HEK293 (cell line): ENCODE measurements around the gene LCN2.
A peak's percentile ranks its signal among the peaks of the same experiment; 100 is the strongest.

ENCODE experiments used
- EGR2 ChIP-seq: fragments of 450-650 bp; formaldehyde crosslinking; IDR thresholded peaks from 2 replicates; pipeline ENCODE4 v1.5.1; 2016; ENCODE audit warnings: low read depth, missing biosample characterization, missing genetic modification characterization
- TRIM28 ChIP-seq: IDR thresholded peaks from 2 replicates; pipeline ENCODE4 v1.6.1; 2011; ENCODE audit warnings: low read length, control low read depth, borderline replicate concordance
- ZBTB44 ChIP-seq: fragments of 450-650 bp; IDR thresholded peaks from 2 replicates; pipeline ENCODE4 v1.5.1; 2018; ENCODE audit warnings: missing biosample characterization, mild to moderate bottlenecking, missing genetic modification characterization
- ZFP41 ChIP-seq: fragments of 450-650 bp; formaldehyde crosslinking; IDR thresholded peaks from 2 replicates; pipeline ENCODE4 v1.5.1; 2016; ENCODE audit warnings: missing biosample characterization, missing genetic modification characterization, borderline replicate concordance
- ZNF18 ChIP-seq: fragments of 450-650 bp; formaldehyde crosslinking; IDR thresholded peaks from 2 replicates; pipeline ENCODE4 v1.5.1; 2016; ENCODE audit warnings: missing biosample characterization, missing genetic modification characterization
- ZNF239 ChIP-seq: fragments of 450-650 bp; formaldehyde crosslinking; IDR thresholded peaks from 2 replicates; pipeline ENCODE4 v1.5.1; 2016; ENCODE audit warnings: missing biosample characterization, missing genetic modification characterization
- ZNF26 ChIP-seq: fragments of 450-650 bp; formaldehyde crosslinking; IDR thresholded peaks from 2 replicates; pipeline ENCODE4 v1.5.1; 2016; ENCODE audit warnings: missing biosample characterization, missing genetic modification characterization
- ZNF274 ChIP-seq, 2 experiments: fragments of 200-500 bp in 1 of 2; fragments of 450-650 bp in 1 of 2; sonication (Bioruptor generic) in 1 of 2; formaldehyde crosslinking in 1 of 2; IDR thresholded peaks; 2 replicates each; pipeline versions ENCODE4 v1.5.1 to v1.6.1; 2014 to 2016; ENCODE audit warnings: borderline replicate concordance in 1 of 2, inconsistent platforms in 1 of 2, low read length in 1 of 2, missing biosample characterization in 1 of 2, missing genetic modification characterization in 1 of 2
- ZNF354C ChIP-seq: fragments of 450-650 bp; formaldehyde crosslinking; IDR thresholded peaks from 2 replicates; pipeline ENCODE4 v1.5.1; 2016; ENCODE audit warnings: missing biosample characterization, missing genetic modification characterization, low read depth, borderline replicate concordance
- ZNF394 ChIP-seq: fragments of 450-650 bp; formaldehyde crosslinking; IDR thresholded peaks from 2 replicates; pipeline ENCODE4 v1.5.1; 2016; ENCODE audit warnings: missing biosample characterization, missing genetic modification characterization, mild to moderate bottlenecking, moderate library complexity, borderline replicate concordance
- ZNF426 ChIP-seq: fragments of 450-650 bp; formaldehyde crosslinking; IDR thresholded peaks from 2 replicates; pipeline ENCODE4 v1.5.1; 2017; ENCODE audit warnings: missing biosample characterization, missing genetic modification characterization, mild to moderate bottlenecking, inconsistent platforms, moderate library complexity
- ZNF513 ChIP-seq: fragments of 450-650 bp; IDR thresholded peaks from 2 replicates; pipeline ENCODE4 v1.5.1; 2018; ENCODE audit warnings: missing biosample characterization, missing genetic modification characterization
- ZNF558 ChIP-seq: fragments of 450-650 bp; formaldehyde crosslinking; IDR thresholded peaks from 2 replicates; pipeline ENCODE4 v1.5.1; 2016; ENCODE audit warnings: missing biosample characterization, missing genetic modification characterization
- ZNF610 ChIP-seq: fragments of 450-650 bp; formaldehyde crosslinking; IDR thresholded peaks from 2 replicates; pipeline ENCODE4 v1.5.1; 2016; ENCODE audit warnings: missing biosample characterization, missing genetic modification characterization, borderline replicate concordance
- ZNF843 ChIP-seq: fragments of 450-650 bp; formaldehyde crosslinking; IDR thresholded peaks from 2 replicates; pipeline ENCODE4 v1.5.1; 2016; ENCODE audit warnings: missing biosample characterization, missing genetic modification characterization
- TF ChIP-seq, protein P1 (sequence below): fragments of 450-650 bp; formaldehyde crosslinking; IDR thresholded peaks from 2 replicates; pipeline ENCODE4 v1.5.1; 2016; ENCODE audit warnings: missing biosample characterization, missing genetic modification characterization
- TF ChIP-seq, protein P2 (sequence below): fragments of 450-650 bp; formaldehyde crosslinking; IDR thresholded peaks from 2 replicates; pipeline ENCODE4 v1.5.1; 2016; ENCODE audit warnings: missing biosample characterization, missing genetic modification characterization
- TF ChIP-seq, protein P3 (sequence below): fragments of 450-650 bp; formaldehyde crosslinking; IDR thresholded peaks from 2 replicates; pipeline ENCODE4 v1.5.1; 2017; ENCODE audit warnings: missing biosample characterization, missing genetic modification characterization
- TF ChIP-seq, protein P4 (sequence below): fragments of 450-650 bp; formaldehyde crosslinking; IDR thresholded peaks from 2 replicates; pipeline ENCODE4 v1.5.1; 2016; ENCODE audit warnings: missing biosample characterization, missing genetic modification characterization
- TF ChIP-seq, protein P5 (sequence below): fragments of 450-650 bp; formaldehyde crosslinking; conservative IDR thresholded peaks from 2 replicates; pipeline ENCODE4 v1.5.1; 2016; ENCODE audit warnings: low read depth, missing biosample characterization, missing genetic modification characterization

LCN2 gene

DNA sequence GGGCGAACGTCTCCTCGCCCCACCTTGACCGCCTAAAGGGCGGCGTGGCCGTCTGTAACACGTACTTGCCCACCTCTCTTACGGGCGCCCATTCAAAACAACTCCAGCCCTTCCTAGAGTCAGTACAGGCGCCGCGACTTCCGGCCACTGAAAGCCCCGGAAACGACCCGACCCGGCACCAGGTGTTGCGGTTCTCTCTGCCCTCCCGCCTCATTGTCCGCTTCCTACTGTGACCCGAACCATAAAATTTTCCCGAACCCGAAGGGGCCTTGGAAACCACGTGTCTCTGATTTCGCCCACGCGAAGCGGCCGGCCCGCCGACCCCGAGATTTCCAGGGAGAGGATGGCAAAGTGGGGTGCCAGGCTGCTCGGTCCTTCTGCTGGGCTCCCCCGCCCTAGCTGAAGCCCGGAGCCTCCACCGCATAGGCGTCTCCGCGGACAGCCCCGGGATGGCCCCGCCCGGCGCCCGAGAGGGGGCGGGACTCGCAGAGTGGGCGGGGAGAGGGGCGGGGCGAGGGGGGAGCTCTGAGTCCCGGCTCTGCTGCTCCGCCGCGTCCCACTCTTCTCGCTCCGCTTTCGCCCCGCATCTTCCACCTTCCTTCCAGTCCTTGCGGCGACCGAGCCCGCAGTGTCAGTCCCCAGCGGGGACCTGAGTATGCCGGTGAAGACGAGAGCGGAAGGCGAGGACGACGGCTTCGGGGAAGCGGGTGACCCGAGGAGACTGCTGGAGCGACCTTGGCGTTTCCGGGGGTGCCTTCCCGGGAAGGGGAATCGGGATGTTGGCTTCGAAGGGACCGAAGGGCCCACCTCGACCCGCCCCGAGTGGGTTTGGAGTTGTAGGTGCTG is 21.0 kb upstream of the LCN2 start (continued):
- TF ChIP-seq ZNF394 (tag by site-specific recombination) (0 out of 2 replicates have a peak, but pooled peaks have one; percentile 15), ZNF274 (IDR thresholded peaks at IDR 0.05; ENCODE audit: low read length) (no peak), ZNF274 (tag by site-specific recombination; IDR thresholded peaks at IDR 0.05; ENCODE audit: borderline replicate concordance) (no peak), ZNF610 (tag by site-specific recombination) (no peak), ZNF426 (tag by site-specific recombination) (no peak), ZNF558 (no peak), ZNF843 (tag by site-specific recombination) (no peak), ZNF26 (tag by site-specific recombination) (no peak), TRIM28 (no peak), ZNF18 (tag by site-specific recombination) (no peak), ZNF513 (tag by site-specific recombination) (no peak; the same call in 1 of the 2 replicates), ZFP41 (tag by site-specific recombination) (no peak), ZNF239 (no peak), ZNF354C (tag by site-specific recombination) (no peak), EGR2 (tag by site-specific recombination) (peak; percentile 79), ZBTB44 (tag by site-specific recombination) (no peak)
- TF ChIP-seq, protein P1, sequence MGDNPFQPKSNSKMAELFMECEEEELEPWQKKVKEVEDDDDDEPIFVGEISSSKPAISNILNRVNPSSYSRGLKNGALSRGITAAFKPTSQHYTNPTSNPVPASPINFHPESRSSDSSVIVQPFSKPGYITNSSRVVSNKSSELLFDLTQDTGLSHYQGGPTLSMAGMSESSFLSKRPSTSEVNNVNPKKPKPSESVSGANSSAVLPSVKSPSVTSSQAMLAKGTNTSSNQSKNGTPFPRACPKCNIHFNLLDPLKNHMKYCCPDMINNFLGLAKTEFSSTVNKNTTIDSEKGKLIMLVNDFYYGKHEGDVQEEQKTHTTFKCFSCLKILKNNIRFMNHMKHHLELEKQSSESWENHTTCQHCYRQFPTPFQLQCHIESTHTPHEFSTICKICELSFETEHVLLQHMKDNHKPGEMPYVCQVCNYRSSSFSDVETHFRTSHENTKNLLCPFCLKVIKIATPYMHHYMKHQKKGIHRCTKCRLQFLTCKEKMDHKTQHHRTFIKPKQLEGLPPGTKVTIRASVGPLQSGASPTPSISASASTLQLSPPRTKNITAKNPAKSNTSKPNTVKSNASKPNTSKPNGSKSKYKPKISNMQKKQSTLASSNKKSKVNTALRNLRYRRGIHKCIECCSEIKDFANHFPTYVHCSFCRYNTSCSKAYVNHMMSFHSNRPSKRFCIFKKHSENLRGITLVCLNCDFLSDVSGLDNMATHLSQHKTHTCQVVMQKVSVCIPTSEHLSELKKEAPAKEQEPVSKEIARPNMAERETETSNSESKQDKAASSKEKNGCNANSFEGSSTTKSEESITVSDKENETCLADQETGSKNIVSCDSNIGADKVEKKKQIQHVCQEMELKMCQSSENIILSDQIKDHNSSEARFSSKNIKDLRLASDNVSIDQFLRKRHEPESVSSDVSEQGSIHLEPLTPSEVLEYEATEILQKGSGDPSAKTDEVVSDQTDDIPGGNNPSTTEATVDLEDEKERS, result no peak
- TF ChIP-seq, protein P2, sequence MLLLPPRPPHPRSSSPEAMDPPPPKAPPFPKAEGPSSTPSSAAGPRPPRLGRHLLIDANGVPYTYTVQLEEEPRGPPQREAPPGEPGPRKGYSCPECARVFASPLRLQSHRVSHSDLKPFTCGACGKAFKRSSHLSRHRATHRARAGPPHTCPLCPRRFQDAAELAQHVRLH (tag by site-specific recombination), result no peak
- TF ChIP-seq, protein P3, sequence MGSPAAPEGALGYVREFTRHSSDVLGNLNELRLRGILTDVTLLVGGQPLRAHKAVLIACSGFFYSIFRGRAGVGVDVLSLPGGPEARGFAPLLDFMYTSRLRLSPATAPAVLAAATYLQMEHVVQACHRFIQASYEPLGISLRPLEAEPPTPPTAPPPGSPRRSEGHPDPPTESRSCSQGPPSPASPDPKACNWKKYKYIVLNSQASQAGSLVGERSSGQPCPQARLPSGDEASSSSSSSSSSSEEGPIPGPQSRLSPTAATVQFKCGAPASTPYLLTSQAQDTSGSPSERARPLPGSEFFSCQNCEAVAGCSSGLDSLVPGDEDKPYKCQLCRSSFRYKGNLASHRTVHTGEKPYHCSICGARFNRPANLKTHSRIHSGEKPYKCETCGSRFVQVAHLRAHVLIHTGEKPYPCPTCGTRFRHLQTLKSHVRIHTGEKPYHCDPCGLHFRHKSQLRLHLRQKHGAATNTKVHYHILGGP, result no peak
- TF ChIP-seq, protein P4, sequence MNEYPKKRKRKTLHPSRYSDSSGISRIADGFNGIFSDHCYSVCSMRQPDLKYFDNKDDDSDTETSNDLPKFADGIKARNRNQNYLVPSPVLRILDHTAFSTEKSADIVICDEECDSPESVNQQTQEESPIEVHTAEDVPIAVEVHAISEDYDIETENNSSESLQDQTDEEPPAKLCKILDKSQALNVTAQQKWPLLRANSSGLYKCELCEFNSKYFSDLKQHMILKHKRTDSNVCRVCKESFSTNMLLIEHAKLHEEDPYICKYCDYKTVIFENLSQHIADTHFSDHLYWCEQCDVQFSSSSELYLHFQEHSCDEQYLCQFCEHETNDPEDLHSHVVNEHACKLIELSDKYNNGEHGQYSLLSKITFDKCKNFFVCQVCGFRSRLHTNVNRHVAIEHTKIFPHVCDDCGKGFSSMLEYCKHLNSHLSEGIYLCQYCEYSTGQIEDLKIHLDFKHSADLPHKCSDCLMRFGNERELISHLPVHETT (tag by site-specific recombination), result no peak
- TF ChIP-seq, protein P5, sequence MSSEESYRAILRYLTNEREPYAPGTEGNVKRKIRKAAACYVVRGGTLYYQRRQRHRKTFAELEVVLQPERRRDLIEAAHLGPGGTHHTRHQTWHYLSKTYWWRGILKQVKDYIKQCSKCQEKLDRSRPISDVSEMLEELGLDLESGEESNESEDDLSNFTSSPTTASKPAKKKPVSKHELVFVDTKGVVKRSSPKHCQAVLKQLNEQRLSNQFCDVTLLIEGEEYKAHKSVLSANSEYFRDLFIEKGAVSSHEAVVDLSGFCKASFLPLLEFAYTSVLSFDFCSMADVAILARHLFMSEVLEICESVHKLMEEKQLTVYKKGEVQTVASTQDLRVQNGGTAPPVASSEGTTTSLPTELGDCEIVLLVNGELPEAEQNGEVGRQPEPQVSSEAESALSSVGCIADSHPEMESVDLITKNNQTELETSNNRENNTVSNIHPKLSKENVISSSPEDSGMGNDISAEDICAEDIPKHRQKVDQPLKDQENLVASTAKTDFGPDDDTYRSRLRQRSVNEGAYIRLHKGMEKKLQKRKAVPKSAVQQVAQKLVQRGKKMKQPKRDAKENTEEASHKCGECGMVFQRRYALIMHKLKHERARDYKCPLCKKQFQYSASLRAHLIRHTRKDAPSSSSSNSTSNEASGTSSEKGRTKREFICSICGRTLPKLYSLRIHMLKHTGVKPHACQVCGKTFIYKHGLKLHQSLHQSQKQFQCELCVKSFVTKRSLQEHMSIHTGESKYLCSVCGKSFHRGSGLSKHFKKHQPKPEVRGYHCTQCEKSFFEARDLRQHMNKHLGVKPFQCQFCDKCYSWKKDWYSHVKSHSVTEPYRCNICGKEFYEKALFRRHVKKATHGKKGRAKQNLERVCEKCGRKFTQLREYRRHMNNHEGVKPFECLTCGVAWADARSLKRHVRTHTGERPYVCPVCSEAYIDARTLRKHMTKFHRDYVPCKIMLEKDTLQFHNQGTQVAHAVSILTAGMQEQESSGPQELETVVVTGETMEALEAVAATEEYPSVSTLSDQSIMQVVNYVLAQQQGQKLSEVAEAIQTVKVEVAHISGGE (tag by site-specific recombination), result peak; percentile 90
